SK-N-SH treated with all-trans-retinoic acid at 6 μM for 48 hours (cell line): ENCODE results near the gene KREMEN2.

ENCODE experiments used
- ATAC-seq: fragments of 200-7000 bp; cut with Tn5 transposase; 3 replicates; pipeline ENCODE4 v1.9.1; 2020; ENCODE audit warnings: mild to moderate bottlenecking, moderate library complexity
- ARNTL ChIP-seq: fragments of 450-650 bp; formaldehyde crosslinking; IDR thresholded peaks from 2 replicates; pipeline ENCODE4 v1.5.0; 2020; ENCODE audit warnings: low read depth, mild to moderate bottlenecking, moderate library complexity, borderline replicate concordance
- BACH2 ChIP-seq: fragments of 250-450 bp; sonication (Bioruptor Pico); IDR thresholded peaks from 2 replicates; pipeline ENCODE4 v1.9.0; 2021; ENCODE audit warnings: mild to moderate bottlenecking, borderline replicate concordance
- GLIS3 ChIP-seq: fragments of 250-450 bp; sonication (Bioruptor Pico); IDR thresholded peaks from 2 replicates; pipeline ENCODE4 v1.5.0; 2020; ENCODE audit warnings: mild to moderate bottlenecking, moderate library complexity
- ISL1 ChIP-seq: fragments of 250-450 bp; sonication (Bioruptor Pico); IDR thresholded peaks from 2 replicates; pipeline ENCODE4 v2.1.2; 2022; ENCODE audit warnings: mild to moderate bottlenecking, moderate library complexity
- OSR1 ChIP-seq: fragments of 250-450 bp; sonication (Bioruptor Pico); IDR thresholded peaks from 2 replicates; pipeline ENCODE4 v1.8.0; 2022; ENCODE audit warnings: moderate library complexity, mild to moderate bottlenecking, inconsistent platforms
- RARB ChIP-seq: fragments of 250-450 bp; sonication (Bioruptor Pico); IDR thresholded peaks from 2 replicates; pipeline ENCODE4 v1.8.0; 2021; ENCODE audit warnings: mild to moderate bottlenecking, moderate library complexity
- SNAI2 ChIP-seq: fragments of 250-450 bp; sonication (Bioruptor Pico); IDR thresholded peaks from 2 replicates; pipeline ENCODE4 v1.5.0; 2020; ENCODE audit warnings: mild to moderate bottlenecking, moderate library complexity
- TCF4 ChIP-seq: fragments of 250-450 bp; sonication (Bioruptor Pico); IDR thresholded peaks from 2 replicates; pipeline ENCODE4 v1.8.0; 2021; ENCODE audit warnings: mild to moderate bottlenecking, moderate library complexity, borderline replicate concordance
- TOX ChIP-seq: fragments of 250-450 bp; sonication (Bioruptor Pico); IDR thresholded peaks from 2 replicates; pipeline ENCODE4 v1.8.0; 2021; ENCODE audit warnings: mild to moderate bottlenecking, moderate library complexity, borderline replicate concordance
- ZC3H10 ChIP-seq: fragments of 250-450 bp; sonication (Bioruptor Pico); IDR thresholded peaks from 2 replicates; pipeline ENCODE4 v1.5.1; 2021; ENCODE audit warnings: mild to moderate bottlenecking, moderate library complexity
- ZFP30 ChIP-seq: fragments of 450-650 bp; formaldehyde crosslinking; IDR thresholded peaks from 2 replicates; pipeline ENCODE4 v1.5.0; 2022; ENCODE audit warnings: mild to moderate bottlenecking, moderate library complexity
- ZNF565 ChIP-seq: fragments of 450-650 bp; formaldehyde crosslinking; conservative IDR thresholded peaks from 2 replicates; pipeline ENCODE4 v1.5.0; 2020; ENCODE audit warnings: low read depth, mild to moderate bottlenecking, moderate library complexity
- ZNF70 ChIP-seq: fragments of 450-650 bp; formaldehyde crosslinking; IDR thresholded peaks from 2 replicates; pipeline ENCODE4 v1.5.0; 2020; ENCODE audit warnings: mild to moderate bottlenecking, moderate library complexity
- TF ChIP-seq, protein P1 (sequence below): fragments of 250-450 bp; sonication (Bioruptor Pico); IDR thresholded peaks from 2 replicates; pipeline ENCODE4 v1.5.1; 2020; ENCODE audit warnings: low read depth, mild to moderate bottlenecking, moderate library complexity
- TF ChIP-seq, protein P2 (sequence below): fragments of 250-450 bp; sonication (Bioruptor Pico); IDR thresholded peaks from 2 replicates; pipeline ENCODE4 v1.5.1; 2021; ENCODE audit warnings: mild to moderate bottlenecking, moderate library complexity
- TF ChIP-seq, protein P3 (sequence below): fragments of 250-450 bp; sonication (Bioruptor Pico); IDR thresholded peaks from 2 replicates; pipeline ENCODE4 v1.5.0; 2020; ENCODE audit warnings: mild to moderate bottlenecking, moderate library complexity
- TF ChIP-seq, protein P4 (sequence below): fragments of 250-450 bp; sonication (Bioruptor Pico); IDR thresholded peaks from 2 replicates; pipeline ENCODE4 v1.8.0; 2020; ENCODE audit warnings: mild to moderate bottlenecking, moderate library complexity, borderline replicate concordance
- TF ChIP-seq, protein P5 (sequence below): fragments of 250-450 bp; sonication (Bioruptor Pico); IDR thresholded peaks from 2 replicates; pipeline ENCODE4 v1.8.0; 2021; ENCODE audit warnings: low read depth, mild to moderate bottlenecking, moderate library complexity, borderline replicate concordance

Gene KREMEN2

DNA sequence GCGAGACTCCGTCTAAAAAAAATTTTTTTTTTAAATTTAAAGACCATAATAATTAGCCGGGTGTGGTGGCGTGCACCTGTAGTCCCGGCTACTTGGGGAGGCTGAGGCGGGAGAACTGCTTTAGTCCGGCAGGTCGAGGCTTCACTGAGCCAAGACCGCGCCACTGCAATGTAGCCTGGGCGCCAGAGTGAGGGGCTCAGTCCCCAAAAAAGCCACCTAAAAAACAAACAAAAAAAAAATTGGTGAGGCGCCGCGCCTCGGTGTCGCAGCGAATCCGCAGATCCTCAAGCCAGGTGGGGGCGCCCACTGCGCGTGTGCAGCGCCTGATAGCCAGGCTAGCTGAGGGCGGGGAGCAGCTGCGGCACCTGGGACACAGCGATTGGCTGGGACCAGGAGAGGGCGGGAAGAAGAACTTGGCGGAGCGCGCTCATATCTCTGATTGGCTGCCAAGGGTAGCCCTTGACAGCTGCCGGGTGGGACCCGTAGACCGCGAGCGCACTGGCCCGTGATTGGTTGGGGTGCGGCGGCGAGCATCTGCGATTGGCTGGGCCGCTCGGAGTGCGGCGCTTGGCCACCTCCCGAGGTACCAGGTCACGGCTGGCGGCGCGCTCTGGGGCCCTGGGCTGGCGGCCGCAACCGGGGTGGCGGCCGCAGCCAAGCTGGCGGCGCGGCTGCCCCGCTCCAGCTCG lies 39.7 kb downstream of the KREMEN2 start:
- TF ChIP-seq, protein P1, sequence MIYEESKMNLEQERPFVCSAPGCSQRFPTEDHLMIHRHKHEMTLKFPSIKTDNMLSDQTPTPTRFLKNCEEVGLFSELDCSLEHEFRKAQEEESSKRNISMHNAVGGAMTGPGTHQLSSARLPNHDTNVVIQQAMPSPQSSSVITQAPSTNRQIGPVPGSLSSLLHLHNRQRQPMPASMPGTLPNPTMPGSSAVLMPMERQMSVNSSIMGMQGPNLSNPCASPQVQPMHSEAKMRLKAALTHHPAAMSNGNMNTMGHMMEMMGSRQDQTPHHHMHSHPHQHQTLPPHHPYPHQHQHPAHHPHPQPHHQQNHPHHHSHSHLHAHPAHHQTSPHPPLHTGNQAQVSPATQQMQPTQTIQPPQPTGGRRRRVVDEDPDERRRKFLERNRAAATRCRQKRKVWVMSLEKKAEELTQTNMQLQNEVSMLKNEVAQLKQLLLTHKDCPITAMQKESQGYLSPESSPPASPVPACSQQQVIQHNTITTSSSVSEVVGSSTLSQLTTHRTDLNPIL (CRISPR knock-in tag) = no peak
- no peak for TF ChIP-seq BACH2 (CRISPR knock-in tag)
- TF ChIP-seq, protein P2, sequence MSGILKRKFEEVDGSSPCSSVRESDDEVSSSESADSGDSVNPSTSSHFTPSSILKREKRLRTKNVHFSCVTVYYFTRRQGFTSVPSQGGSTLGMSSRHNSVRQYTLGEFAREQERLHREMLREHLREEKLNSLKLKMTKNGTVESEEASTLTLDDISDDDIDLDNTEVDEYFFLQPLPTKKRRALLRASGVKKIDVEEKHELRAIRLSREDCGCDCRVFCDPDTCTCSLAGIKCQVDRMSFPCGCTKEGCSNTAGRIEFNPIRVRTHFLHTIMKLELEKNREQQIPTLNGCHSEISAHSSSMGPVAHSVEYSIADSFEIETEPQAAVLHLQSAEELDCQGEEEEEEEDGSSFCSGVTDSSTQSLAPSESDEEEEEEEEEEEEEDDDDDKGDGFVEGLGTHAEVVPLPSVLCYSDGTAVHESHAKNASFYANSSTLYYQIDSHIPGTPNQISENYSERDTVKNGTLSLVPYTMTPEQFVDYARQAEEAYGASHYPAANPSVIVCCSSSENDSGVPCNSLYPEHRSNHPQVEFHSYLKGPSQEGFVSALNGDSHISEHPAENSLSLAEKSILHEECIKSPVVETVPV (CRISPR knock-in tag) = no peak
- no peak for TF ChIP-seq GLIS3
- no peak for TF ChIP-seq ISL1 (CRISPR knock-in tag)
- TF ChIP-seq ARNTL (CRISPR knock-in tag) = no peak
- TF ChIP-seq, protein P3, sequence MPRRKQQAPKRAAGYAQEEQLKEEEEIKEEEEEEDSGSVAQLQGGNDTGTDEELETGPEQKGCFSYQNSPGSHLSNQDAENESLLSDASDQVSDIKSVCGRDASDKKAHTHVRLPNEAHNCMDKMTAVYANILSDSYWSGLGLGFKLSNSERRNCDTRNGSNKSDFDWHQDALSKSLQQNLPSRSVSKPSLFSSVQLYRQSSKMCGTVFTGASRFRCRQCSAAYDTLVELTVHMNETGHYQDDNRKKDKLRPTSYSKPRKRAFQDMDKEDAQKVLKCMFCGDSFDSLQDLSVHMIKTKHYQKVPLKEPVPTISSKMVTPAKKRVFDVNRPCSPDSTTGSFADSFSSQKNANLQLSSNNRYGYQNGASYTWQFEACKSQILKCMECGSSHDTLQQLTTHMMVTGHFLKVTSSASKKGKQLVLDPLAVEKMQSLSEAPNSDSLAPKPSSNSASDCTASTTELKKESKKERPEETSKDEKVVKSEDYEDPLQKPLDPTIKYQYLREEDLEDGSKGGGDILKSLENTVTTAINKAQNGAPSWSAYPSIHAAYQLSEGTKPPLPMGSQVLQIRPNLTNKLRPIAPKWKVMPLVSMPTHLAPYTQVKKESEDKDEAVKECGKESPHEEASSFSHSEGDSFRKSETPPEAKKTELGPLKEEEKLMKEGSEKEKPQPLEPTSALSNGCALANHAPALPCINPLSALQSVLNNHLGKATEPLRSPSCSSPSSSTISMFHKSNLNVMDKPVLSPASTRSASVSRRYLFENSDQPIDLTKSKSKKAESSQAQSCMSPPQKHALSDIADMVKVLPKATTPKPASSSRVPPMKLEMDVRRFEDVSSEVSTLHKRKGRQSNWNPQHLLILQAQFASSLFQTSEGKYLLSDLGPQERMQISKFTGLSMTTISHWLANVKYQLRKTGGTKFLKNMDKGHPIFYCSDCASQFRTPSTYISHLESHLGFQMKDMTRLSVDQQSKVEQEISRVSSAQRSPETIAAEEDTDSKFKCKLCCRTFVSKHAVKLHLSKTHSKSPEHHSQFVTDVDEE (CRISPR knock-in tag) = no peak
- TF ChIP-seq, protein P4, sequence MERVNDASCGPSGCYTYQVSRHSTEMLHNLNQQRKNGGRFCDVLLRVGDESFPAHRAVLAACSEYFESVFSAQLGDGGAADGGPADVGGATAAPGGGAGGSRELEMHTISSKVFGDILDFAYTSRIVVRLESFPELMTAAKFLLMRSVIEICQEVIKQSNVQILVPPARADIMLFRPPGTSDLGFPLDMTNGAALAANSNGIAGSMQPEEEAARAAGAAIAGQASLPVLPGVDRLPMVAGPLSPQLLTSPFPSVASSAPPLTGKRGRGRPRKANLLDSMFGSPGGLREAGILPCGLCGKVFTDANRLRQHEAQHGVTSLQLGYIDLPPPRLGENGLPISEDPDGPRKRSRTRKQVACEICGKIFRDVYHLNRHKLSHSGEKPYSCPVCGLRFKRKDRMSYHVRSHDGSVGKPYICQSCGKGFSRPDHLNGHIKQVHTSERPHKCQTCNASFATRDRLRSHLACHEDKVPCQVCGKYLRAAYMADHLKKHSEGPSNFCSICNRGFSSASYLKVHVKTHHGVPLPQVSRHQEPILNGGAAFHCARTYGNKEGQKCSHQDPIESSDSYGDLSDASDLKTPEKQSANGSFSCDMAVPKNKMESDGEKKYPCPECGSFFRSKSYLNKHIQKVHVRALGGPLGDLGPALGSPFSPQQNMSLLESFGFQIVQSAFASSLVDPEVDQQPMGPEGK (CRISPR knock-in tag) = no peak
- no peak for TF ChIP-seq RARB (CRISPR knock-in tag)
- TF ChIP-seq ZC3H10 = no peak
- TF ChIP-seq, protein P5, sequence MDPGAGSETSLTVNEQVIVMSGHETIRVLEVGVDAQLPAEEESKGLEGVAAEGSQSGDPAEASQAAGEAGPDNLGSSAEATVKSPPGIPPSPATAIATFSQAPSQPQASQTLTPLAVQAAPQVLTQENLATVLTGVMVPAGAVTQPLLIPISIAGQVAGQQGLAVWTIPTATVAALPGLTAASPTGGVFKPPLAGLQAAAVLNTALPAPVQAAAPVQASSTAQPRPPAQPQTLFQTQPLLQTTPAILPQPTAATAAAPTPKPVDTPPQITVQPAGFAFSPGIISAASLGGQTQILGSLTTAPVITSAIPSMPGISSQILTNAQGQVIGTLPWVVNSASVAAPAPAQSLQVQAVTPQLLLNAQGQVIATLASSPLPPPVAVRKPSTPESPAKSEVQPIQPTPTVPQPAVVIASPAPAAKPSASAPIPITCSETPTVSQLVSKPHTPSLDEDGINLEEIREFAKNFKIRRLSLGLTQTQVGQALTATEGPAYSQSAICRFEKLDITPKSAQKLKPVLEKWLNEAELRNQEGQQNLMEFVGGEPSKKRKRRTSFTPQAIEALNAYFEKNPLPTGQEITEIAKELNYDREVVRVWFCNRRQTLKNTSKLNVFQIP (CRISPR knock-in tag) = no peak
- no peak for TF ChIP-seq ZNF565
- no peak for TF ChIP-seq ZNF70 (CRISPR knock-in tag)
- TF ChIP-seq OSR1 = no peak
- TF ChIP-seq, all 23 proteins: peak for 0
- peak; percentile 99 for ATAC-seq

DNA sequence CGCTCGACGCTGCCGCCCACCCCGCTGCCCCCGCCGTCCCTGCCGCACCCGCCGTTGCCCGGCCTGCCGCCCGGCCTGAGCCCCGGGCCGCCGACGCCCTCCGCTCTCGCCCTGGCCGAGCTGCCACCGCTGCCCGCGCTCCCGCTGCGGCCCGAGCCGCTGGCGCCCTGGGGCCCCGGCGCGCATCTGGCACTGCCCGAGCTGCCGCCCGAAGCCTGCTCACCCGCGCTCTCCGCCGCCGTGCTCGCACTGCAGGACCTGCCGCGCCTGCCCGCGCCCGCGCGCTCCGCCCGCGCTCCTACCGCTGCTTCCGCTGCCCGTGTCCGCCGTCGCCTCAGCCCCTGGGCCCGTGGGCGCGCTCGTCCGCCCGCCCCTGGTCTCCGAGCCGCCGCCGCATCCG lies 40.2 kb downstream of the KREMEN2 start:
- TF ChIP-seq TCF4 (CRISPR knock-in tag) (no peak), OSR1 (no peak), SNAI2 (no peak), ZFP30 (CRISPR knock-in tag) (no peak), TOX (CRISPR knock-in tag) (no peak), GLIS3 (no peak)
- no peak for ATAC-seq

DNA sequence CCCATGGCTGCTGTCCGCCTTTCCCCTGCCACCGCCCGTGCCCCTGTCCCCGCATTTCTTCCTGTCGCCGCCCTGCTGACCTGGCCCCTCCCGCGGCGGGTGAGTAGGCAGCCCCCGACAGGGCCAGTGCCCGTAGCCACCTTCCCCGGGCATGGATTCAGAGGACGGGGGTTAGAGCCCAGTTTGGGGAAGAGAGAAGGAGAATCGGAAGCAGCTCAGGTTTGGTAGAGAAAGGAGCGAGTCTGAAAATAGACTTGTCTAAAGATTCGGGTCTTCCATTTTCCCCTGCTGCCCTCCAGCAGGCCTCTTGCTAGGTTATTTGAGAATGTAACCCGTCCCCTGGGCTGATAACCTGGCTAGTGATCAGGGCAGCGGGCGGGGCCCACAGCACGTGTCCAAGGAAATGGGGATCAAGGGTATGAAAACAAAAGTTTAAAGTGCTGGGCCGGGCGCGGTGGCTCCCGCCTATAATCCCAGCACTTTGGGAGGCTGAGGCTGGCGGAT lies 40.8 kb downstream of the KREMEN2 start:
- no peak for ATAC-seq

More for the DNA sequence above, 40.8 kb downstream of the KREMEN2 start:
- TF ChIP-seq, protein P2 (CRISPR knock-in tag) = no peak
- TF ChIP-seq TCF4 (CRISPR knock-in tag) = no peak
- TF ChIP-seq, all 23 proteins: peak for 0
